Measurements from ENCODE around the gene CCDC174.
"Not testable (repeated sequence)": the region's sequence is repeated elsewhere in the genome, so short reads cannot be mapped to it uniquely, and the experiment has no call there.

The CCDC174 gene

GRCh38 chr3:14650193-14650592, 1.4 kb upstream of the CCDC174 start:
- no peak for DNase-seq (ENCODE audit: low read depth in 2 of 3, low spot score in 1 of 3)

DNA sequence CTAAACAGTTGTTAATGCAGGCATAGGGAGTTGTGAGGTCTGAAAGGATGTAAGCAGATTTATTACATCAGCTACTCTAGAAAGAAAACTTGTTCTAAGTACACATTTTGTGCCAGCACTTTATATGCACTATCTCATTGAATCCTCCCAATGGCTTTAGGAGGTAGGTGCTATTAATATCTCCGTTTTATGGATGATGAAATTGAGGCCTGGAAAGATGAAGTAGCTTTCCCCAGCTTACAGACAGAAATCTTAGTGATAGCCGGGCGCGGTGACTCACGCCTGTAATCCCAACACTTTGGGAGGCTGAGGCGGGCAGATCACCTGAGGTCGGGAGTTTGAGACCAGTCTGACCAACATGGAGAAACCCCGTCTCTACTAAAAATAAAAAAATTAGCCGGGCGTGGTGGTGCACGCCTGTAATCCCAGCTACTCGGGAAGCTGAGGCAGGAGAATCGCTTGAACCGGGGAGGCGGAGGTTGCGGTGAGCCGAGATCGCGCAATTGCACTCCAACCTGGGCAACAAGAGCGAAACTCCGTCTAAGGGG, 872 bp downstream of the CCDC174 start:
- DNase-seq (ENCODE audit: low read depth in 2 of 3, low spot score in 1 of 3), result not testable (repeated sequence)

DNA sequence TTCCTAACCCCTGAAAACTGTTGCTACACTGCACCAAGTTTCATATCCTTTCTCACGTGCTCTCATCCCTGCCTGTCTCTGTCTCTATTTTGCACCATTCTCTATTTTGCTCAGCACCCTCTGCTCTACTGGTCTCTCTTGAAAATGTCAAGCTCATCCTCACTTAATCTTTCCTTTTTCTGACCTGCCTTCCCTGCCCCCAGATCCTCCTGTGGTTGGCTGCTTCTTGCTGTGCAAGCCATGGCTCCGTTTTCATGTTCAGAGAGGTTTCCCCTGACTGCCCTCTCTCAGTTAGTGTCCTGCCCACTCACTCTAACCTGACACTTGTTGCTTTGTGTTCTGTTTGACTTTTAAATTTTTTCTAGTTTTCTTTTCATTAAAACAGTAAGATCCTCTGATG, 6.0 kb downstream of the CCDC174 start:
- no peak for DNase-seq (ENCODE audit: low read depth in 2 of 3, low spot score in 1 of 3)

DNA sequence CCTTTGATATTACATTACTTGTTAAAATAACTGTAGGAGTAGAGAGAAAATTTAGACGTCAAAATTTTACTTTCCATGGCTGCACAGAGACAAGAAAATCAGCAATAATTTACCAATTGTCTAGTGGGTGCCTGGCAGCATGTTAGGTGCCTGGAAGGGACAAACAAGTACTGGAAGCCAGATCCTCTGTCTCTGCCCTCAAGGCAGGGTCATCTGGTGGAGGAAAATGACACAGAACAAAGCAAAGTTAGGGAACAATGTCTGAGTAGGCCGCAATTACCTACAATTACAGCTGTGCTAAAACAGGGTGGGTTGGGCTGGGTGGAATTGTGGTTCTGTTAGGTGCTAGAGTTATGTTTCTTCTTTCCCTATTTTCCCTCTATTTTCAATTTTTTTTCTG, 7.4 kb downstream of the CCDC174 start:
- DNase-seq (ENCODE audit: low read depth in 2 of 3, low spot score in 1 of 3), result no peak

DNA sequence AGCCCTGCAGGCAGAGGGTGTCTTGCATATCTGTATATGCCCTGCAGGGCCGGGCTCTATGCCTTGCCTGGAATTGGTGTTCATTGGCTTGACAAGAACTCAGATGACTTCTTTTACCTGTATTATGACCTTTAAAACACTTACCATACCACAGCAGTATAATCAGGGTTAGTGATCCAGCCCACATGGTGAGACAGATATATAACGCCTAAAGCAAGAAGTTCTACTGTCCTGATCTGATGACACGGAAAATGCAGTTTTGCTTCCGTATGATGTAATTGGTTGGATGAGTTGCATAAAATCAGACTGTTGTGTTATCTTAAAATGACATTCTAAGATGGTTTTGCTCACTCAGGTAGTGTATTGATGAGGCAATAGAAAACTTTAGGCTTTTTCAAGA, 9.4 kb downstream of the CCDC174 start:
- no peak for DNase-seq (ENCODE audit: low read depth in 2 of 3, low spot score in 1 of 3)

DNA sequence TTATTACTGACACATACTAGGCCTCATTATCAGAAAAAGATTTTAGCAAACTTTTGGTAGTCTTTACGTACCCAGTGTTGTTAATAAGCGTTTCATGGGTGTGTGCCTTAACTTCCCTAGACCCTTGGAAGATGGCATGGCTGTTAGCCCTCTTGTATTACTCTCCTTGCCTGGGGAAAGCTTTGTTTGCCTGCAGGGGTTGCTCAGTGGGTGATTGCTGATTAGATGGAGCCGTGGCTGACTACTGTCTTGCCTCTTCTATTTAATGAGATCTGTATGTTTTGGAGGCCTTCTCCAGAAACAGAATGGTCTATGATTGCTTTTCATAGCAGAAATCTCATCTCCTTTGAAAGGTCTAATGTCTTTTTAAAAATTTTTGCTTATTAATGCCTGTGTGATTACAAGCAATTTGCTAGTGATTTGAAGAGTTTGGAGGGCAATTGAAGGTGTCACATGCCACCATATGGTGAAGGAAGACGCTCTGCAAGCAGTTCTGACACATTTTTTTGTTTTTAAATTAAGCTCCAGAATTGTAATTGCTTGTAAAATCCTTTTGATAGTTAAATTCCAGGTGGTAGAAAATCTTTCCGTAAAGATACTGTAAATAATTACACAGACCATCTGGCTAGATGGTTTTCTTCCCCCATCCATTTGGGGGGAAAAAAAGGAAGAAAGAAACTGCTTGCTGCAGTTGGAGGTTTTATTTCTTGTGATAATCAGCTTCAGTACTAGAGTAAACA, 12.0 kb downstream of the CCDC174 start:
- DNase-seq (ENCODE audit: low read depth in 2 of 3, low spot score in 1 of 3), result no peak

DNA sequence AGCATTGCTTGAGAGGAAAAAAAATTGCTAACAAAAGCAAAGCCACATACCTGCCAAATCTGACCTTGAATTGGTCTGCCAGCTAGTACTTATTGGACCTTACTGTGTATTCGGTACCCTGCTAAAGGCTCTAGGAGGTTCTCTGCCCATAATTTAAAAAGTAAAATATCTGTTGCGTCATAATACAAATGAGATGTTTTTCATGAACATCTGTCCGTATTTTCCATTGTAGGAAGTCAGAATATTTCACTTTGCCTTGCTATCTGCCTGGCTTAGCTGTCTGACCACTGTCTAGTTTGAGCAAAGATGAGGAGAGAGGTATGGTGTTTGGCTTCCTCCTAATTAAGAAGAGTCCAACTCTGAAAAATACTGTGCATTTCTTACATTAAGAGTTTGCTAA, 12.6 kb downstream of the CCDC174 start:
- no peak for DNase-seq (ENCODE audit: low read depth in 2 of 3, low spot score in 1 of 3)

GRCh38 chr3:14672588-14672987, 21.0 kb downstream of the CCDC174 start:
- no peak for DNase-seq (ENCODE audit: low read depth in 2 of 3, low spot score in 1 of 3)

DNA sequence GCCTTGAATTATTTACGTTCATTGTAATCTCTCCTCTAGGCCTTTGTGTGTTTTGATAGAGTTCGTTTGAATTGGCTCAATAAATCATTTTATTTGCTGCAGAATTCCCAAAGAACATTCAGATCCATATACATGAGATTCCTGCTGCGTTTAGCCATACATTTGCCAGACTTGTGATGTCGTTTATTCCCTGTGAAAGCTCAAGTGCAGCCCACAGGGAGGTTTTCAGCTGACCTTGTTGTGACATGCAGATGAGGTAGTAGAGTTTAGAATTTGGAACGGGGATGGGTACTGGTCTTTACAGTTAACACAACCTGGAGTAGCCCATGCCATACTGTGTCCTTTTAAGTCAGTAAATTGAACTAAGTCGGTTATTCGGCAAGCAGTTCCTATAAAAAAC, 23.3 kb downstream of the CCDC174 start, which contains the start of gene C3orf20:
C3orf20 (plus strand) TSS at position 301 of the 400 bp plus-strand sequence. CDS start 7,573 bp downstream, outside the sequence.
- no peak for DNase-seq (ENCODE audit: low read depth in 2 of 3, low spot score in 1 of 3)

DNA sequence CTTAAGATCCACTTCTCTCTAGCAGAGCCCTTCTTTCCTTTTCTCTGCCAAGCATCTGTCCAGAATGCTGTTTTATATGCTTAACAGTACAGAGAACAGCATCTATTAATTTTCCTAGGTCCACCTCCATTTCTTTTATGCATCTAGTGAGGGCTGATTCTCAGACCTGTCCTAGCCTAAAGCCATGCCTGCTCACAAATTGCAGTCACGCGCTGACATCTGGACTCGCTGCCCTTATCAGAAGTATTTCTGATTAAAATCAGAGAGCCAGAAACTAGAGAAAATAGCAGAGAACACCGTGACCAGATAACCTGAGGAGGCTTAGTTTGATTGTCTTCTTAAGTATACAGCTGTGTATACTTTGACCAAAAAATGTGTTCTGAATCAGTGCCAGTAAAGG, 25.3 kb downstream of the CCDC174 start:
- no peak for DNase-seq (ENCODE audit: low read depth in 2 of 3, low spot score in 1 of 3)

DNA sequence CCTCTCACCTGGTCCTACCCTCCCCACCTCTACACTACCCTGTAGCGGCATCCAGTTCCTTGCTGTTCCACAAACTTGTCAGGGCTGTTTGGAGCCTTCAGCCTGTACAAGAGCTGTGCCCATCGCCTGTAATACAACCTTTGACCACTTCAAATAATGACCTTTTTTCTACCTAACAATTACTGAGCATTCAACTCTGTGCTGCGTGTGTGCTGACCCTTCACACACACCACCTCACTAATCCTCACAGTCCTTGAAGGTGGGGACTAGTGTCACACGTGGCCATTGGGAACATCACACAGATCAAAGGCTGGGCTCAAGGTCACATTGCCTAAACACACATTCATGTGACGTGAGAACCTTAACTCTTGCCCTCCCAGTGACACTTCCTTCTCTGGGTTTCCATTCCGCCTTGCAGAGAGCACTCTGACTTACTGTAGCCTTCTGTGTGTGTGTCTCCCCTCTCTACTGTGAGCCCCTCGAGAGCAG, 26.5 kb downstream of the CCDC174 start:
- DNase-seq (ENCODE audit: low read depth in 2 of 3, low spot score in 1 of 3), result no peak

DNA sequence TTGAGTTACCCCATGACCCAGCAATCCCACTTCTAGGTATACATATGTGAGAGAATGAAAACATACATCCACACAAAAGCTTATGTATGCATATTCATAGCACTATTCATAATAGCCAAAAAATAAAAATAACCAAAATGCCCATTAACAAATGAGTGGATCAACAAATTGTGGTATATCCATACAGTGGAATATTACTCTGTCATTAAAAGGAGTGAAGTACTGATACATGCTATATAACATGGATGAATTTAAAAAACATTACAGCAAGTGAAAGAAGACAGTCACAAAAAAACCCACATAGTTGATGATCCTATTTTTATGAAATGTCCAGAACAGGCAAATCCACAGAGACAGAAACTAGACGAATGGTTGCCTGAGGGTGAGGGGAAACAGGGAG, 28.6 kb downstream of the CCDC174 start:
- DNase-seq (ENCODE audit: low read depth in 2 of 3, low spot score in 1 of 3), result no peak

- DNase-seq (ENCODE audit: low read depth in 2 of 3, low spot score in 1 of 3), result no peak
These were observed 29.2 kb downstream of the CCDC174 start for GRCh38 chr3:14680716-14681115.

- DNase-seq (ENCODE audit: low read depth in 2 of 3, low spot score in 1 of 3), result no peak
These were observed 32.9 kb downstream of the CCDC174 start for GRCh38 chr3:14684447-14684846.

DNA sequence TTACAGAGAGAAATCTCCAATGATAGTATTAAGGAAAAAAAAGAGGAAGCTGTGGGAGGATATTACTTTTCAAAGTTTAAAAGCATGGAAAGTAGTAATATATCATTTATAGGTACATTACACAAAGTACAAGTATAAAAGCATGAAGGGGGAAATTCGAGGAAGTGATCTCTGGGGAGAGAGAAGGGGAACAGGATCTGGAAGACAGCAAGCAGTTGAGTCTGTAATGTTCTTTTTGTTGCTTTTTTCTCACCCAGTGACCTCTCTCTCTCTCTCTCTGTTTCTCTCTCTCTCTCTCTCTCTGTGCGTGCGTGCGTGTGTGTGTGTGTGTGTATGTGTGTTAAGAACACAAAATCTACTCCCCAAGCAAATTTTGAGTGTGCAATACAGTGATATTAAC, 33.6 kb downstream of the CCDC174 start:
- no peak for DNase-seq (ENCODE audit: low read depth in 2 of 3, low spot score in 1 of 3)

- no peak for DNase-seq (ENCODE audit: low read depth in 2 of 3, low spot score in 1 of 3)
These were observed 35.8 kb downstream of the CCDC174 start for GRCh38 chr3:14687360-14687759.

GRCh38 chr3:14688525-14688924, 37.0 kb downstream of the CCDC174 start:
- DNase-seq (ENCODE audit: low read depth in 2 of 3, low spot score in 1 of 3), result no peak

DNA sequence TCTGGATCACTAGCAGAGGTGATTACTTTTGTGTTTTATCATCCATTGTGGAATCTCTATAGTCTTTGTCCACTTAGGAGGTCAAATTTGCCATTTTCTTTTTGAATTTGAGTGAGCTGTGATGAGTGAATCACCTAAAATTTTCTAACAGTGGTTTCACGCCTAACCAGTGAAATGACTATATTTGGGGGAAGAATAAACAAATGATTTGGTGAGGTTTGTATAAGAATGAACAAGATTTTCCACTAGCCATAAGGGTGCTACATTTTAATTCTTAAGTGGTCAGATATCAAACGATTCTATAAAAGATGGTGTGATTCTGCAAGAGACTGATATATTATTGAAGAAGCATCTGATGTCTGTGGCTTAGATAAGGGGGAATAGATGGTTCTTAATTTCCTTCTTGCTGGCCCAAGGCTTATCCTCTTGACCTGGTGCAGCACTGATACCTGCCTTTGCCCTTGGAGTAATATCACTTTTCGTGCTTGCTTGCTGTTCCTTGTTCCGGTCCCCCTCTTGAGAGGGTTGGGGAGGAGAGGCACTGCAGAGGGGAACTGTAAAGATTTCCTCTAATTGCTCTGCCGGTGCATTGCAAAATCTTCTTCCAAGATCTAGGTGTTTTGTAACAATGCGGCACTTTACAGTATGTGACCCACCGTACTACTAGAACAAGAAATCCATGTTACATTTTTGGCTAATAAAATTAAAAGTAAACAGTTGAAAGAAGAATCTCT, 37.9 kb downstream of the CCDC174 start:
- no peak for DNase-seq (ENCODE audit: low read depth in 2 of 3, low spot score in 1 of 3)

GRCh38 chr3:14691239-14691638, 39.7 kb downstream of the CCDC174 start:
- DNase-seq (ENCODE audit: low read depth in 2 of 3, low spot score in 1 of 3), result no peak

GRCh38 chr3:14691719-14692118, 40.2 kb downstream of the CCDC174 start:
- DNase-seq (ENCODE audit: low read depth in 2 of 3, low spot score in 1 of 3), result no peak

DNA sequence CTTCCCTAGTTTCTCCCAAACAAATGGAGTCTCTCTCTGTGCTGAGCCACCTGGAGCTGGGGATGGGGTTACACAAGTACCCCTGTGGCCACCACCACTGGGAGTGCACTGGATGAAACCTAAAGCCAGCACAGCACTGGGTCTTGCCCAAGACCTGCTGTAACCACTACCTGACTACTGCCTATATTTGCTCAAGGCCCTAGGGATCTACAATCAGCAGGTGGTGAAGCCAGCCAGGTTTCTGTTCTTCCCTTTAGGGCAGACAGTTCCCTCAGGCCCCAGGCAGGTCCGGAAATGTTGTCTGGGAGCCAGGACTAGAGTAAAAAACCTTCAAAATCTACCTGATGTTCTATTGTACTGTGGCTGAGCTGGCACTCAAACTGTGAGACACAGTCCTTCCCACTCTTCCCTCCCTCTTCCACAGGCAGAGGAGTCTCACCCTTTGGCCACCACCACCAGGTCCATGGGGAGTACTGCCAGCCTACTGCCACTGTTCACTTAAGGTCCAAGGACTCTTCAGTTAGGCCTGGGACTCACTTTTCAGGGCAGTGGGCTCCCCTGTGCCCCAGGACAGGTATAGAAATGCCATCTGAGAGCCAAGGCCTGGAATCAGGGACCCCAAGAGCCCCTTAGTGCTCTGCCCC, 47.2 kb downstream of the CCDC174 start:
- no peak for DNase-seq (ENCODE audit: low read depth in 2 of 3, low spot score in 1 of 3)

DNA sequence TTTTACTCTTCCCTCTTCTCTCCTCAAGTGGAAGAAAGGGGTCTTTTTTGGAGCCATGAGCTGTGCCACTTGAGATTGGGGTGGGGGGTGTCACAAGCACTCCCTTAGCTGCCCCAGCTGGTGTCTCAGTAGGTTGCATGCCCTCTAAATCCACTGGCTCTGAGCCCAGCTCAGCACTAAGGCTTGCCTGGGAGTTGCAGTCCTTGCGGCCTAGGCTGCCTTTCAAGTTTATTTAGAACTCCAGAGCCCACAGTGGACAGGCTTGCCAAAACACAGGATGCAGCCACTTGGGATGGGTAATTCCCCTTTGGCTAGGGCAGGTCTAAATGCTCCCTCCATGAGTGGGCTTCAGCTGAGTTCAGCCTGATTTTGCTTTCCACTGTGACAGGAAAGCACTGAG, 48.1 kb downstream of the CCDC174 start:
- no peak for DNase-seq (ENCODE audit: low read depth in 2 of 3, low spot score in 1 of 3)

All from stimulated activated CD4-positive, alpha-beta T cell treated with anti-CD3 and anti-CD28 coated beads, Interleukin-12 subunit alpha, Interleukin-12 subunit beta, amount 100 ng/mL, for 48 hours (primary cell).